Panc1 (cell line): ENCODE results near the gene RPUSD4.

Source experiments
- CTCF ChIP-seq: fragments of 450-650 bp; IDR thresholded peaks from 2 replicates; pipeline ENCODE4 v1.5.1; 2017; ENCODE audit warnings: mild to moderate bottlenecking
- POLR2AphosphoS5 ChIP-seq: IDR thresholded peaks from 2 replicates; pipeline ENCODE4 v1.6.1; 2012; ENCODE audit warnings: mild to moderate bottlenecking, low read depth, low read length, moderate library complexity
- SIN3A ChIP-seq: IDR thresholded peaks from 2 replicates; pipeline ENCODE4 v1.6.1; 2012; ENCODE audit warnings: low read depth, mild to moderate bottlenecking, low read length, moderate library complexity, borderline replicate concordance; ENCODE audit not compliant: insufficient read depth
- TCF7L2 ChIP-seq: IDR thresholded peaks from 2 replicates; pipeline ENCODE4 v1.6.1; 2011; ENCODE audit warnings: mild to moderate bottlenecking, low read depth, low read length, inconsistent platforms

GRCh38 chr11:126232683-126233082 is 21.2 kb upstream of the RPUSD4 start:
- TF ChIP-seq CTCF (no peak), TCF7L2 (no peak), POLR2AphosphoS5 (no peak), SIN3A (no peak)
